Stimulated activated naive CD4-positive, alpha-beta T cell (primary cell): ENCODE results near the gene SRPX.

Experiments
- DNase-seq, 6 experiments: peaks; one replicate each; lab custom pipeline; 2025; lab: John Stamatoyannopoulos, UW

Gene SRPX

DNA sequence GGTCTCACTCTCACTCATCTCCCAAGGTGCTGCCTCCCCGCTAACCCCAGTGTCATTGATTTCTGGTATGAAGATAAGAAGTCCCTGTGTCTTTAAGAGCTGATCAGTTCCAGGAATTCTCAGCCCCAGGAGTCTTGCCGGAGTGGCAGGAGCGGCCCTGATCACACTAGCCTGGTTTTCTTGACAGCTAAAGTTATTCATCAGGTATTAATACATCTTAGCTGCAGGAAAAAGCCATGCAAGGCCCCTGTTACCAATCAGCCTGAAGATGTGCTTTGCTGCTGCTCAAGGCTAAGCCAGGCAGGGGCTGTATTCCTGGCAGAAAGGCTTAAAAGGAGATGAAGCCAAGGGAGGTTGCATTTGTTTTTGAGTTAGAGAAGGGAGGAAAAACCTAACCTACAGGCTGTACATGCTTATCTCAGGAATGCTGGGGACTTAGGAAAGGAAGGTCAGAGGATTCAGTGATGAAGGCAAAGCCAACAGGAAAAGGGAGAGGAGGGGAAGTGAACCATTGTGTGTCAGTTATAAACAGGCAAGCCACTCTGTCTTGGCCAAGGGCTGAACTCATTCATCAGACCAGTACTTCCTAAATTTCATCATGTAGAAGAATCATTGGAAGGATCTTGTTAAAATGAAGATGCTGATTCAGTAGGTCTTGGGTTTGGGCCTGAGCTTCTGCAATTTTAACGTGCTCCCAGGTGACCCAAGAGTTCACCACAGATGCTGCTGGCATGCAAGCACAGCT lies 8.6 kb downstream of the SRPX start:
- no peak for DNase-seq

DNA sequence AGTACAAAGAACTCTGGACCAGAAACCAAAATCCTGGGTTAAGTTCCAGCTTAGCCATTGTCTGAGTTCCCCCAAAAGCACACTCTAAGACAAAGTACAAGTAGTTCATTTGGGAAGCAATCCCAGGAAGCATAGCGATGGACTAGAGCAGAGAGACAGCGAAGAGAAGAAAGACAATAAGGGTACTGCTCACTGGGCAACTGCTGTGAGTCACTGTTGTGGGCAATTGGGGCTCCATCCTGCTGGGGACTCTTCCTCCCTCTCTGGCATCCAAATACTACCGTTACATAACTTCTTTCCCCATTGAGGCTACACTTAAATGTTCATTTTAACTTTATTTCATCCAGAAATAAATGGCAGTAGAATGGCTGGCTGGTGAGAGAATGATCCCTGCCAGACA lies 14.1 kb downstream of the SRPX start:
- no peak for DNase-seq

DNA sequence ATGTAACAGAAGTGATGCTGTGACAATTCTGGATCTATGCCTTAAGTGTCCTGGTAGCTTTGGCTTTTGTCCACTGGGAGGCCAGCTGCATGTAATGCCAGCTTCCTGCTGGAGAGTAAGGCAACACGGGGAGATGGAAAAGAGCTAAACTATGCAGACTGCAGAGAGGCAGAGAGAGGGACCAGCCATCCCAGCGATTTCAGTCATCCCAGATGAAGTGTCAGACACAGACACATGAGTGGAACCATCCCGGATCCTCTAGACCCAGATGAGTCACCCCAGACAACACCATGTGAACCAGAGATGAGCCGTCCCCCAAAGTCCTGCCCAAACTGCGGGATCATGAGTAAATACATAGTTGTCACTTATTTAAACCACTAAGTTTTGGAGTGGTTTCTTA lies 14.6 kb downstream of the SRPX start:
- no peak for DNase-seq

DNA sequence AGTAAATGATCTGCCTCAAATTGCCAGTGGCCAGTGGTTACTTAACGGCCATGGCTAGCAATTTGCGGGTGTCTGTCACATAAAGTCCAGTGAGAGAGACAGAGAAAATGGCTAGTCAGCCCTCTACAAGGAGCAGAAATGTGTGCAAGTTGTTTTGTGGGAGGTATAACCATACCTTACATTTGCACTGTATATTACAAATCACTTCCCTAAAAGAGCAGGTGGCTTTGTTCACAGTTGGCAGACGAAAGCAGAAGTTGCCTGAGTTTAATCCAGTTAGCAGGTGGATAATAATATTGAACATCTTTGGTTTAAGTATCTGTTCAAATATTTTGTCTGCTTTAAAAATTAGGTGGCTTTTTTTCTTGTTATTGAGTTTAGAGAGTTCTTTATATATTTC lies 15.6 kb downstream of the SRPX start:
- no peak for DNase-seq

DNA sequence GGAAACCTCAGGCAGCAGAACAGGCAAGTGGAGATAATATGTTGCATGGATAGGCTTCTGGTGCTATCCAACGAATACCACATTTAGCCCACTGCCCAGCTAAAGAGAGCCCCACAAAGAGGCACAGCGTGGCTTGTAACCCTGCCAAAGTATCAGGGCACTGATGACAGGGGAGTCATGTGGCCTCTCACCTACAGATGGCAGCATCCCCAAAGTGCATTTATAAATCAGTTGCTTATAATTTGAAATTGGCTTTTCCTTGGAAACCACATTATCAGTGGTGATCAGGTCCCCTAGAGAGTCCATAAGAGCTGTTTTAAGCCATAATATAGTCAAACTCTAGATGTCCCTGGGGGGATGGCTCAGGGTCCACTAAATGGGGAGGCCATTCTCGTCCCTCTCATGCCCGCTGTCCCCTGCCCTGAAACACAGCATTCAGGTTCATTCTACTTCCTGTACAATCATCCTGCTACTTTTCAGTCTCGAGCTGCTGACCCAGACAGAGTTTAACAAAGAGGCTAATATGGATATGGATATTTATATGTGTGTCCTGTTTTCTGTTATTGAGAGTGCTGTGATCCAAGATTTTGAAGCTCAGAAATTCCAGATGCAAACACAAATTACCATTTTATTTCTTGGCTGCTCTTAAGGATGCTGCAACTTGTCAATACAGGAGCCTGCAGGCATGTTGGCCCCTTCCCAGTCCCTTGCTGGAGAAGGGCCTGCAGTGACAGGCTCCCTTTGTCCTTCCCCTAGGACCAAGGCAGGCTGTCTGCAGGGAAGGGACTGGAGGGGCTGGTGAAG lies 28.5 kb downstream of the SRPX start:
- DNase-seq: peak in 1 of 6 experiments; percentile 0

DNA sequence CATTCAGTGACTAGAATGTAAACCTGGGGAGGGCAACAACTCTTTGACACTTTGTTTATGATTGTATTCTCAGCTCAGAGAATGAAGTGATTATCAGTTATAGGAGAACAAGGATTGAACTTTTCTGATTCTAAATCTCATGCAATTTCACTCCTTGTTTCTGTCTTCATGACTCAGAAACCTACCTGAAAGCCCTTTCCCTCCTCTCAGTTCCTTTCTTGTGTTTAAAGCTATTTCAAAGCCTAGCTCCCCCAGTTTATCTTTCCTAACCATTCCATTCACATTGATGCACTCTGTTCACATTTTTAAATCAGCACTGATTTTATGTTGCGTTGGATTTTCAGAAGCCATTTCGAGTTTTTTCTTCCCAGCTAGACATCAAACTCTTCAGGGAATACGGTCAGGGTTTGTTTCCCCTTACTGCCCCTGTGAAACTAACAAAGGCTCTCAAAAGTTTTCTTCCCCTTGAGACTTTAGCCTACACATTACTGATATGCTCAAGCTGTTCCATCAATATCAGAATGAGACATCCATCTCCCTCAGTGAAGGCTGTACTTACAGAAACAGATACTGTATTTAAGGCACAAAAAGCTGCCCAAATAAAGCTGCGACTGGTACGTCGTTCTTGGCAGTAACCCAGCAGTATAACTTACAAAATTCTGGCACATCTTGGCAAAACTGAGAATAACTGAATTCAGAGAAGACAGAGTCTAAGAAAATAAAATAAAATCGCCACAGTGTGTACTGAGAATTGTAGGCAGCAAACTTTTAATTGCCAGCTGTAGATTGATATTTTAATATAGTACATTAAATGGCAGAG lies 31.0 kb downstream of the SRPX start:
- DNase-seq: no peak

DNA sequence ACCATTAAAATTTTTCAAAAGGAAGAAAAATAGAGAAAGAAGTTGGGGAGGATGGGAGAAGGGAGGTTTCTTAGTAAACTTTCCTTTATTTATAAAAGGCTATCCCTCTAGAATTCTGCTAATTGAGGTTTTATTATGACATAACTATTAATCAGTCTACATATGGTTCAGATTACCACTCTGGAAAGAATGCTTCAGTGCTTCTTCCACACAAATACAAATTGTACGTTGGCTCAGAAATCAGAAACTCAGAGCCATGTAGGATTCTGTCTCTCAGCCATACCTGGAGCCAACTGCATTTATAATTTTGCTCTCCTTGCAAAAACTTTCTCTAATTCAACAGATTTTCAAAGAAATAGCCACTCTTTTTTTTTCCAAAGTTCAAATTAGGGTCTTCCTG lies 37.1 kb downstream of the SRPX start:
- no peak for DNase-seq

DNA sequence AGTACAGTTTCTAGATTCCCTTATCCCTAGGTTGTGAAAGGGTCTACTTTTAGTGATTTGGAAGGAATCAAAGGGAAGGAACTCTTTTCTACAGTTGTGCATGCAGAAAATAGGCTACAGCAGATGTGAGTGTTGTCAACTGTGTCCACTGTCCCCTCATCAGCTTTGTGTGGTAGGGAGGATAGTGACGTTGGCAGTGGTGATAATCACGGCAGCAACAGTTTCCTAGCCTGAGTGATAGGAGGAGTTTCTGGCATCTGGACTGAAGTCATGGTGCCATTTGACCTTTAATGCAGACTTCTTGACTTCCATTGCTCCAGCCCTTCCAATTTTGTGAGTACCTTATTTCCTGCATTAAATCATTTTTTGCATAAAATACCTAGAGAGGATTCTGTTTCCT lies 39.3 kb downstream of the SRPX start:
- no peak for DNase-seq

DNA sequence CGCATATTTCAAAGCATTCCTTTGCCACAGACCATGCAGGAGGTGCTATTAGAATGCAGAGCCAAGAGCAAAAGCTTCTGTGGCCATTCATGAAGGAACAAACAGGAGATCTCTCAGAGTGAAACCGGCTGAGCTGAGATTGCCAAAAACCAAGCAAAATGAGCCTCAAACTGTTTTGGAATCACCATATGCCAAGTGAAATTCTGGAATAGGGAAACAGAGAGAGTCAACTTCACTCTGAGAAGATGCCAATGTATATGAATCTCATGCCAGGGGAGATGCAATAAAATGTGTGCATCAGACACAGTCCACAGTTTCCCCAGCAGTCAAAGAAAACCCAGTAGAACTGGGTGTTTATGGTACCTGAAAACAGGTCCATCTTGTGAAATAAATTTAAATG lies 42.3 kb downstream of the SRPX start:
- no peak for DNase-seq

DNA sequence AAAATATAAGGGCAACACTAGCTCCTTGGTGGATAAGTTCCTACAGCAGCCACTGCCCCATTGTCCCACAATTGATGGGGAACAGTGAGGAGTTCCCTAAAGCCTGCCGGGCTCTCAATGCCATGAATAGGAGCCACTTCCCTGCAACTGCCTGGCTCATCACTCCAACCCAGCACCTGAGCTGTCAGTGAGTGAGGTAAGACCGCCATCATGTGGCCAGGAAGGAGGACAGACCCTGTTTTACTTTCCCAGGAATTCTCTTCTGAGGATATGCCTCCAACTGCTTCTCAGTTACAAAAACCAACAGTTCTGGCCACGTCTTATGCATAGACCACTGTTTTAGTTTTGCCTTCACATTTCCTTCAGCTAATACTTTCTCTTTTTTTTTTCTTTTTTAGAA lies 45.5 kb downstream of the SRPX start:
- DNase-seq: no peak

DNA sequence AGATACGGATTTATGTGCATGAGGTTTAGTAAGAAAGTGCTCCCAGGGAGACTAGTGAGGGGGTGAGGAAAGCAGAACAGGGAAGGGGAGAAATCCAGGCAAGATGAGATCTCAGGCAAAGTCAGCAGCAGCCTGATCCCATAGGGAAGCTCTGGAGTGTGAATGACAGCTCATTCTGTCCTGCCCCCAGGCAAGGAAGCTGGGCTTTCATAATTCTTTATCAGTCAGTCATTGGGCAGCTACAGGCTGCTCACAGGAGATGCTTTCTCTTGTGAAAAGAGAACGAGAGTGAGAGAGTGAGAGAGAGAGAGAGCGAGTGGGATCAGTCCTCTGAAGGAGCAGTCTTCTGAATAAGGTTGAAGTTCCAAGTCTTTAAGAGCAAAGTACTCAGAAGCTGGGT lies 48.1 kb downstream of the SRPX start:
- no peak for DNase-seq

DNA sequence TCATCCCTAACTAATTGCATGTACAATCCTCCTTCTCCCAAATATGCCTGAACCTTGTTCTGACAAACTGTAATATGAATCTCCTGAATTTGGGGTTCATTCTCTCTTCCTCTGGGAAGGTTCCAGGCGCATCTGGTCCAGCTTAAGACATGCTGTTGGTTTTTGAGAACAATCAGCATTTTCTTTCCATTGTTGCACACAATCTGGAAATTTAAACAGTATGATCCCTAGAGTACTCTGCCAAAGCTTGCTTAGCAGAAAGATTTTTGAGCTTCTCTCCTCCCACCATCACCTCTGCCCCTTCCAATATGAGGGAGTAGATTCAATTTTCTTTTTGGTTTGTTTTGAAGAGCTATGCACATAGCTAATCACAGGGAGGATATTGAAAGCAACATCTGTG lies 50.1 kb downstream of the SRPX start:
- no peak for DNase-seq

DNA sequence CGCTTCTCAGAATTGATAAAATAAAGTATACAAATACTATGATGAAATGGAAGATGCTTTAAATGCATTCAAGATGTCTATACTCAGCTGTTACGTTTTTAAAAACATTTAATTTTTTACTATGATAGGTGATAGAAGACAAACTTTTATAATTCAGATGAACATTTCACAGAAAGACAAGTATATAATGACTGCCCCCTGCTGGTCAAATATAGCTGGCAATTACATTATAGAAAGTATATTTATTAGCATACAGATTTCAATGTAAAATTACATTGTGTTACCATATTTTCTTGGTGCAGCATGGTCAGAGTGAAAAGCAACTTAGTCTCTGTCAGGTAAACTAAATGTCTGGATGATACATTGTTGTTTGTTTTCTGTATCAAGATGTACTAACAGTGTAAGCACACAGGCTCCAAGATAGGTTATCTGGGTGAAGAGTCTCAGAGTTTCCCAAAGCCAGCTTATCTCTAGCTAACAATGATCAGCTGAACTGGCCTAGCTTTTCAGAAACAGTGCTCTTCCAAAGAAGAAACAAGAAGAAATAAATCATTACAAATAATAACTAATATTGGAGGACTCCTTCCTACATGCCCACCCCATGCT lies 54.1 kb downstream of the SRPX start:
- DNase-seq: peak in 1 of 6 experiments; percentile 22

DNA sequence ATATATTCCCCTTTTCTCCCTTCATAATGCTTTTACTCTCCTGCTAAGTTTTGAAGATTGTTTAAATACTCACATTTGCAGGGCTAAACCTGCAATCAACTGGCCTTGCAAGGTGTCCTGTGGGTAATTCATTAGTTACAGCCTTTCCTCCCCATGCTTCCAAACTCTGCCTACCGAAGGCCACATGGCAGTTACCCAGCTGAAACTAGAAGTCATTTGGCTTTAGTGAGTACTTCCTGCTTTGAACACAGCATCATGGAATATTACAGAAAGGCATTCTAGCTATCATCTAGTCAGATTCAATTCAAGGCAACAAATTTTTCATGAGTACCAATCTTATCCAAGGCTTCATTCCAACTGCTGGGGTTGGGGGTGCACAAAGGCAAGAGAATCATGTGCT lies 55.6 kb downstream of the SRPX start:
- no peak for DNase-seq

DNA sequence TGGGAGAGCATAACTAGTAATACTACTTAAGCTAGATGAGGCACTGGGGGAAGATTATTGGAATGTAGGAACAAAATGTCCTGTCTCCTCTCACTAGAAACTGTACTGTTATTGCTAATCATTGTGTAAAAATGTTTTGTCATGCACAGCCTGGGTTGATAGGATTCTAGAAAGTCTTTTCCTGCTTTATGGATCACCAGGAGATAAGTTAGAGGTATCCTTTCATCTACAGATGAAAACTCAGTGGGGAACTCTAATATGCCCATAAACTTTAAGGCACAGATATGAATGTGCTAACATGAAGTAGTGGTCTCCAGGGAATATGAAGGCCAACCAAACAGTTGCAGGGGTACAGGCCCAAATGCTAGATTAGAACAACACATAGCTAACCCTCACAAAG lies 57.5 kb downstream of the SRPX start:
- no peak for DNase-seq

DNA sequence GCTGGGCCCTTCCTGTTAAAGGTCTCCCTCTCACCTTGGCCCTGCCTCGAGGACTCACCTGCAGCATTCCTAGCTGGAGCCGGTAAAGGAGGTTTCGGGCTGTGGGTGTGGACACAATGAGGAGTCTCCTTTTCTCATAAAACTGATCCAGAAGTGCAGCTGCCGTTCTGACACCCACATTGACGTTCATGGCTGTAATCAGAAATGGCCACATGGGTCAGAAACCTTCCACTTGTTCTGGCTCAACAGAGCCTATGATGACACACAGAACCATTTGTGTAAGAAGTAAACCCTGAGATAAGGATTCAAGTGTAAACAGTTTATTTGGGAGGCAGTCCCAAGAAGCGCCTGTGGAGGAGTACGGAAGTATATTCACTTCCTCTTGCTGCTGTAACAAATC lies 63.8 kb downstream of the SRPX start:
- no peak for DNase-seq

DNA sequence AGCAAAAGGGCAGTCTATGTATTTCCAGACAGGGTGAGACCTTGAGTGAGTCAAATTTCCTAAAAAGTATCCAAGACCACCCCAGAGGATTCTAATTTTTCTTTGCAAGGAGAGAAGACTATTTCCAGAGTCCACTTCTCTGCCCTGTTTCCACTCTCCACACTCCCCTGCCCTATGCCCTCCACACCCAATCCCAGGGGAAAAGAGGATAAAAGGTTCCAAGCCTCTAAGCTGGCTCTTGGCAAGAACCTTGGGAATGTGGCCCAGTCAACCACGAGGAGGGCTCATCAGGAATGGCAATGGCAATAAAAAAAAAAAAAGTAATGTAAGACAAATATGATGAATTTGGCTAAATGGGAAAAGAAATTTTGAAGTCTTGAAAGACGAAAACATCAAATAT lies 65.9 kb downstream of the SRPX start:
- no peak for DNase-seq

DNA sequence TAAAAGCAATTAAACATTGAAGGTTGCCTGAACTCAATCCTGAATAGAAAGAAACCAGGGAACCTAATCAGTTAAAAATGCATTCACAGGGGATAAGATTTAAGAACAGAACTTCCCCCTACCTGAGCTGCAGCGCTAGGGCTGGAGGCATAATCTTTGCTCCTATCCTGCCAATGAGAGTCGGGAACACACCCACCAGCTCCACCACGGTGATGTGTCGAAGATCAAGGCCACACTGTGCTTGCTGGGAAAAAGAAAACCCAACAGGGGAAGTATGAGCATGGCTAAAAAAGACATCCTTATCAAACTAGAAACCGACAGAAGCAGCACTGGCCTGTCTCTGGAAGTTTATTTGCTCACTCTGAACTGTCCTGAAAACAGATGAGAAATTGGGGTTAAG lies 66.3 kb downstream of the SRPX start:
- DNase-seq: no peak

DNA sequence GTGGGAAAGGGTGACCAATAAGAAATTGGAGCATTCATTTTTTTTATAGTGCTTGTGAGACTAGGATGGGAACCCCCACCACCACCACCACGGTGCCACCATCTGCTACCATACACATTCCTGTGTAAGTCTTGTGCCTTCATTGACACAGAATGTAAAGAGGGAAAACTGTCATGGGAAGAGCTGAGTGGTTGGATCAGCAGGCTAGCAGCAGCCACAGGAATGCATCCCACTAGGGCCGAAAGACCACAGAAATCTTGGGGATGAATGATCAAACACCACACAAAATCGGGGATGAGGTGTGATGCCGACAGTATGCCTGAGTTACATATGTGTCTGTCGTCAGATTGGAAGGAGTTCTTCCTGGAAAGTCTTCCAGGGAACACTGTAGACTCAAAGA lies 69.2 kb downstream of the SRPX start:
- DNase-seq: no peak

DNA sequence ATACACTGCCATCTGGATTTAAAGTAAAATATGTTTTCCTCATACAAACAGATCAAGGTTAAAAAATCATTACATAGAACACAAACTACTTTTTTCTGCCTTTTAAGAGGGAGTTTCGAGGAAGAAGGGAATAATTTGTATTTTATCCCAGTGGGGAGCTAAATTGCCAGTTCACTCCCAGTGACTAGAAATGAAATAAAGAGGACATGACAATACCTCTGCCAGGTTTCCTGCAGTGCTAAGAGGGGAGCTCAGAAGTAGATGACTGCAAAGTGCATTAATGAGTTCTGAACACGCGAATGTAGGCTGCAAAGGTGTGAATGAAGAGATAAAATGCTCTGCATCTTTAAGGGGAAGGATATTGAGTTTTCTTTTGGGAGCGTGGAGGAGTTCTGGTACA lies 69.7 kb downstream of the SRPX start:
- DNase-seq: no peak

DNA sequence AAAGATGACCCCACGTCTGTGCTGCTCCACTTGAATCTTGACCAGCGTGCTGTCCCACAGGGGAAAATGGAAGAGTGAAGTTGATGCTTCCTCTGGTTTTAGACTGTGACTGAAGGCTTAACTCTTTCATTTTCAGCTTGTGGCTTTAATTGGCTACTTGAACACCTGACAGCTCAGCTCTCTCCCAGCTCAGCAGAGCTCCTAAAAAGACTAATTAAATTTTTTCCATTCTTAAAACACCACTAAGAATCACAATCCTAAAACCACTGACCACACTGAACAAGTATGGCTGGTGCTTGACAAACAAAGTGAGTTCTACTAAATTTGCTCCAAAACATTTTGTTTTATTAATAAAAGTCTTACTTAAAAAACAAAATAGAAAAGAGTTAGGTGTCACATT lies 71.7 kb downstream of the SRPX start:
- DNase-seq: no peak

DNA sequence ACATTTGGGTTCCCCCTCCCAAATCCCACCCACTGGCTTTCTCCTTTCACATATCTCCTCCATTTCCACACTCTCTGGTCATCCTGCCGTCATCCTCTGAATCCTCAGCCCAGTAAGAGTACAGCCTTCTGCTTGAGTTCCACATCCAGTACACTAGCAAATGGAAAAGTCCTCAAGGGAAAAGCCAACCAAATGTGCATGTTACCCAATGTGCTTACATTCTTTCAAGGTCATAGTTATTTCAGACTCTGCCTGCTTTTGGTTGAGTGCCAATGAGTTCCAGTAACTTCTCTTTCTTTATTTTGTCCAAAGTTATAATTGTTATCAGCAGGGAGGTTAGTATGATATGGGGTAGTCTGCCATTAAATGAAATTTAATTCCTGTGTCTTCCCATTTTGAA lies 78.1 kb downstream of the SRPX start:
- DNase-seq: no peak
